OCI-LY3 (cell line): ENCODE results near the gene HTT.

Experiments used
- EZH2phosphoT487 ChIP-seq: fragments of 200-600 bp; shearing (Covaris generic); IDR thresholded peaks from 2 replicates; pipeline ENCODE4 v1.6.1; 2018; ENCODE audit warnings: antibody characterized with exemption, mixed run types, low read depth
- TF ChIP-seq, protein P1 (sequence below): fragments of 200-600, 300-600 bp; sonication (generic); IDR thresholded peaks from 2 replicates; pipeline ENCODE4 v1.5.1; 2014; ENCODE audit warnings: antibody characterized with exemption, low read length, low read depth

DNA sequence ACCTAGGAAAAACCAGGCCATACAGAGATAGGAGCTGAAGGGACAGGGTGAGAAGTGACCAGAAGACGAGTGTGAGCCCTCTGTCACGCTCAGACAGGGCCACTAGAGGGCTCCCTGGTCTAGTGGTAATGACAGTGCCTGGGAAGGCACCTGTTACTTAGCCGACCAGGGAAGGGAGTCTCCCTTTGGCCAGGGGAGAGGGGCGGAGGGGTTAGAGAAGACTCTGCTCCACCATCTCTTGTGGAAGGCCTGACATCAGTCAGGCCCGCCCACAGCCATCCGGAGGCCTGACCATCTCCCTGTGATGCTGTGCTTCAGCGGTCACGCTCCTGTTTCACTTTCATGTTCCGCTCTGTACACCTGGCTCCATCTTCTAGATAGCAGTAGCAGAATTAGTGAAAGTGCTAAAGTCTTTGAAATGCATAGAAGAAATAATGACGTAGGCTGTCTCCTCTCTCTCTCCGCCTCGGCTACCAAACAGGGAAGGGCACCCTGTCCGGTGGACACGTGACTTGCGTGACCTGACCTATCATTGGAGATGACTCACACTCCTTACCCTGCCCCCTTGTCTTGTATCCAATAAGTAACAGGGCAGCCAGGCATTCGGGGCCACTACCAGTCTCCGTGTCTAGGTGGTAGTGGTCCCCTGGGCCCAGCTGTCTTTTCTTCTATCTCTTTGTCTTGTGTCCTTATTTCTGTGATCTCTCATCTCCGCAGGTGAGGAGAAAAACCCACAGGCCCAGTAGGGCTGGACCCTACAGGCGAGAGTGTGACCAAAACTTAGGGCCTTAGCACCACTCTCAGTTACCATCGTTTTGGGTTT lies 26.8 kb upstream of the HTT start:
- TF ChIP-seq, protein P1, sequence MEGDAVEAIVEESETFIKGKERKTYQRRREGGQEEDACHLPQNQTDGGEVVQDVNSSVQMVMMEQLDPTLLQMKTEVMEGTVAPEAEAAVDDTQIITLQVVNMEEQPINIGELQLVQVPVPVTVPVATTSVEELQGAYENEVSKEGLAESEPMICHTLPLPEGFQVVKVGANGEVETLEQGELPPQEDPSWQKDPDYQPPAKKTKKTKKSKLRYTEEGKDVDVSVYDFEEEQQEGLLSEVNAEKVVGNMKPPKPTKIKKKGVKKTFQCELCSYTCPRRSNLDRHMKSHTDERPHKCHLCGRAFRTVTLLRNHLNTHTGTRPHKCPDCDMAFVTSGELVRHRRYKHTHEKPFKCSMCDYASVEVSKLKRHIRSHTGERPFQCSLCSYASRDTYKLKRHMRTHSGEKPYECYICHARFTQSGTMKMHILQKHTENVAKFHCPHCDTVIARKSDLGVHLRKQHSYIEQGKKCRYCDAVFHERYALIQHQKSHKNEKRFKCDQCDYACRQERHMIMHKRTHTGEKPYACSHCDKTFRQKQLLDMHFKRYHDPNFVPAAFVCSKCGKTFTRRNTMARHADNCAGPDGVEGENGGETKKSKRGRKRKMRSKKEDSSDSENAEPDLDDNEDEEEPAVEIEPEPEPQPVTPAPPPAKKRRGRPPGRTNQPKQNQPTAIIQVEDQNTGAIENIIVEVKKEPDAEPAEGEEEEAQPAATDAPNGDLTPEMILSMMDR, result peak; percentile 68
- no peak for TF ChIP-seq EZH2phosphoT487
